Fibroblast of skin of left biceps (primary cell): Measurements from ENCODE around the gene RANBP10.
"Not testable (repeated sequence)": the region's sequence is repeated elsewhere in the genome, so short reads cannot be mapped to it uniquely, and the experiment has no call there.

Experiments
- DNase-seq, 2 experiments: peaks; one replicate each; pipeline ENCODE4 v3.0.0-alpha.2; 2013; ENCODE audit warnings: low read depth in 2 of 2

The RANBP10 gene

GRCh38 chr16:67806428-67807147, at the start of gene RANBP10, which contains the start of gene TSNAXIP1:
Gene RANBP10 (minus strand): TSS chr16:67806560. CDS start chr16:67806536, 24 bp downstream.
Gene TSNAXIP1 (plus strand): TSS chr16:67806889. CDS start chr16:67807150, 261 bp downstream.
- peak; percentile 98 for DNase-seq

DNA sequence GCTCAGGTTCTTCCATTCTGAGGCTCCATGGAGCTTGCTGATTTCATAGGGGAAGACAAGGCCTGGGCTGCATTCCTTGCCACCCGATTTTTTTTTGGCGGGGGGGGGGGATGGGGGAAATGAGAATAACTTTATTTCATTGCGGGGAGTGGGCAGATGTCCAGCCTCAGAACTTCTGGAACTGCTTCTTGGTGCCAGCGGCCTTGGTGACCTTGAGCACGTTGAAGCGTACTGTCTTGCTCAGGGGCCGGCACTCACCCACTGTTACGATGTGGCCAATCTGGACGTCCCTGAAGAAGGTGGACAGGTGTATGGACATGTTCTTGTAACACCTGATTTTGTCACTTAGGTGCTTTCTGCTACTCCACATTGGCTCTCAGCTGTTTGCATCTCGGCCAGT, 49.4 kb upstream of the RANBP10 start:
- no peak for DNase-seq

DNA sequence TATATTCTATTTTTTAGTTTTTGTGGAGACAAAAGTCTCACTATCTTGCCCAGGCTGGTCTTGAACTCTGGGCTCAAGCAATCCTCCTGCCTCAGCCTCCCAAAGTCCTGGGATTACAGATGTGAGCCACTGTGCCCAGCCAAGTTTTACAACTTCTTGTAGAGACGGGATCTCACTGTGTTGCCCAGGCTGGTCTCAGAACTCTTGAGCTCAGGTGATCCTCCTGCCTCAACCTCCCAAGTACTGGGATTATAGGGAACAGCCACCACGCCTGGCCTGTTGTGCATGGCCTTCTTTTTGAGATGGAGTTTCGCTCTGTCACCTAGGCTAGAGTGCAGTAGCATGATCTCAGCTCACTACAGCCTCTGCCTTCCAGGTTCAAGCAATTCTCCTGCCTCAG, 47.3 kb upstream of the RANBP10 start:
- DNase-seq = no peak

DNA sequence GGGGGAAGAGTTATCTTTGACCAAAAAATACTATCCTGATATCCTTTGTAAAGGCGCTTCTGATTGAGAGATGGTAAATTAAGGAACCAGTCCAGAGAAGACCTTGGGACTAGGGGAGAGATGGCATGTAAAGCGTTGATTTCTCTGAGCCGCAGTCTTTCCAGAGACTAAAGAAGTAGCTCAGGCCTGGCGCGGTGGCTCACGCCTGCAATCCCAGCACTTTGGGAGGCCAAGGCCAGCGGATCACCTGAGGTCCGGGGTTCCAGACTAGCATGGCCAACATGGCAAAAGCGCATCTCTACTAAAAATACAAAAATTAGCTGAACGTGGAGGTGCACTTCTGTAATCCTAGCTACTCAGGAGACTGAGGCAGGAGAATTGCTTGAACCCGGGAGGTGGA, 41.8 kb upstream of the RANBP10 start:
- no peak for DNase-seq

GRCh38 chr16:67847064-67847861, 40.9 kb upstream of the RANBP10 start, which contains the start of gene CENPT:
Gene CENPT (minus strand): TSS chr16:67847693. CDS start chr16:67833859, 13,834 bp downstream.
- no peak for DNase-seq

DNA sequence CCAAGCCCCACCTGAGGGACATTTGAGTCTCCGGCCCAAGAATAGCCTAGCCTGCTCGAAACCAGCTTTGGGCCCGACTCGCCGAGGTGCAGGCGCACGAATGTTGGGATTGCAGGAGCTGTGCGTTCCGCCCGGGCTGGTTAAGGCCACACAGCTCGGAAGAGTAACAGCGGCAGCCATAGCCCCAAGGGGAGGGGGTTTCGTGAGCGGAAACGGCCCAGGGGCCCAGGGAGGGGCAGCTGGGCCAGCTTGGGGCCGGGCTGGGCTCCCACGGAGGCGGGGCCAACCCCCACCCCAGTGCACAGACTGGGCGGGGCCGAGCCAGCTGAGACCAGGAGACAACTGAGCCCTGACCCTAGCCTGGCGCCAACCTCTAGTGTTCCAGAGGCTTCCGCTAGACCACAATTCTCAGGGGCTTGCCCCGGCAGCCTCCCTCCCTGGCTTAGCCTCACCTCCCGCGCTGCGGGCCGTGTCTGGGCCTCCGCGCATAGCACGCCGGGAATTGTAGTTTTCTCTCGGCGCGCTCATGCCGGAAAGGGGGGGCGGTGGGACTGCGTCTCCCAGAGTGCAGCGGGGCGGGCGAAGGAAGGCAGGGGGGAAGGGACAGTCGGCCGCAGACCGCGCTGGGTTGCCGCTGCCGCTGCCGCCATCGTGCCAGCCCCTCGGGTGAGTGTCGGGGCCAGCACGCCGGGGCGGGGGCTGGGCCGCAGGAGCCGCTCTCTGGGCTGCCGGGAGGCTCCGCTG, 40.1 kb upstream of the RANBP10 start, which contains the start of gene NUTF2:
TSS of gene NUTF2 (plus strand) at position 614 of the 744 bp plus-strand sequence. CDS start 18,198 bp downstream, outside the sequence.
- peak; percentile 87 to 88 for DNase-seq

DNA sequence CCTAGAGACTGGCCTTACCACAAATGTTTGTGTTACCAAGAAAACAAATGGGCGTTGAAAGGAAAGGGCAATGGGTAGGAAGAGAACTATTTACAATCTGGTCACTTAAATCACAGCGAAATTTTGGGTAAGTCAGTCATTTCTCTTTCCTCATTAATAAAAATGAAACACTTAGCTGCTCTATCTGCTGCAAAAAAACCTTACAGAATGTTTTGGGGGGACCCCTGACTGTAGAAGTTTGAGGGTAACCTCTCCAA, 39.6 kb upstream of the RANBP10 start:
- DNase-seq = no peak

DNA sequence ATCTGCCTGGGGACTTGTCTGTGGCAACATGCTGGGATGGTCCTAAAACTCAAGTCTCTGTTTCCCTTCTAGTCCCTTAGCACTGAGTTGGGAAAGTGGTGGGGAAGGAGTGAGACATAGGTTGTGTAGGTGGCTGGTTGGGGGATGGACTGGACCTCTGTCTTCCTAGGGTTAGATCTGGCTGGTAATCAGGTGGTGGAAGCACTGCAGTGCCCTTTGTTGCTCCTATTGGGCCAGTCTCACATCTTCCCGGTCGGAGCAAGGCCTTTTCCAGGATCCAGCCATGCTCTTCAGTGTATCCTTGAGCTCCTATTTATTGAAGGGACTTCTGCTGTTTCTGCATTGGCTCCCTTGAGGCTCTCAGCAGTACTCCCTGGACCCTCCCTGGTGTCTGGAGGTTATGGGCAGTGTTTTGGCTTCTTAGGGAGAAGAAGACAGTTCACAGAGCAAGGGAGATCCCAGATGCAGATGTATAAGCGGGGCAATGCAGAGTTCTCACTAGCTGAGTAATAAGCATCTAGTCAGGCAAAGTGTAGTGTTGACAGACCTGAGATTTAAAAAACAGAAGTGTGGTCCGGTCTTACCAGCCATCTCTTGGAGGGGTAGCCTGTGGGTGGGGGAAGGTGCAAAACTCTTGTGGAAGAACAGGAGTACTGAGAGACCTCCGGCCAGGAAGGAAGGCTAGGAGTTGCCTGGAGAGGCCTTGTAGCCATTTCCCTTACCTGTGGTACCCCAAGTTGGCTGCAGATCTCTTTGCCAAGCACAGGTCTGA, 39.1 kb upstream of the RANBP10 start:
- DNase-seq = no peak

GRCh38 chr16:67844497-67844896, 38.1 kb upstream of the RANBP10 start:
- no peak for DNase-seq

DNA sequence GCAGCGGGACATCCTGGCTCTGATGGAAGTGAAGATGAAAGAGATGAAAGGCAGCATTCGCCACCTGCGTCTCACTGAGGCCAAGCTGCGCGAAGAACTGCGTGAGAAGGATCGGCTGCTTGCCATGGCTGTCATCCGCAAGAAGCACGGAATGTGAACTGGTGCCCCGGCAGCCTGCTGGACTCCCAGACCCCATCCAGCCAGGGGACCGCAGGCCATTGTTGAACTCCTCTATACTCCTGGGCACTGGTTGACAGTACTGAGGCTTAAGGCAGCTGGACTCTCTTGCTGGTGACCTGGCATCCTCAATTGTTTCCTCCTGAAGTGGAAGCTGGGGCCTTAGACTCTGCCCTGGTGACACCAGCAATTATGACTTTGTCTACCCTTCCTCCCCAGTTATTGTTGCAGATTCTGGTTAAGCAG, 37.0 kb upstream of the RANBP10 start:
- DNase-seq = no peak

DNA sequence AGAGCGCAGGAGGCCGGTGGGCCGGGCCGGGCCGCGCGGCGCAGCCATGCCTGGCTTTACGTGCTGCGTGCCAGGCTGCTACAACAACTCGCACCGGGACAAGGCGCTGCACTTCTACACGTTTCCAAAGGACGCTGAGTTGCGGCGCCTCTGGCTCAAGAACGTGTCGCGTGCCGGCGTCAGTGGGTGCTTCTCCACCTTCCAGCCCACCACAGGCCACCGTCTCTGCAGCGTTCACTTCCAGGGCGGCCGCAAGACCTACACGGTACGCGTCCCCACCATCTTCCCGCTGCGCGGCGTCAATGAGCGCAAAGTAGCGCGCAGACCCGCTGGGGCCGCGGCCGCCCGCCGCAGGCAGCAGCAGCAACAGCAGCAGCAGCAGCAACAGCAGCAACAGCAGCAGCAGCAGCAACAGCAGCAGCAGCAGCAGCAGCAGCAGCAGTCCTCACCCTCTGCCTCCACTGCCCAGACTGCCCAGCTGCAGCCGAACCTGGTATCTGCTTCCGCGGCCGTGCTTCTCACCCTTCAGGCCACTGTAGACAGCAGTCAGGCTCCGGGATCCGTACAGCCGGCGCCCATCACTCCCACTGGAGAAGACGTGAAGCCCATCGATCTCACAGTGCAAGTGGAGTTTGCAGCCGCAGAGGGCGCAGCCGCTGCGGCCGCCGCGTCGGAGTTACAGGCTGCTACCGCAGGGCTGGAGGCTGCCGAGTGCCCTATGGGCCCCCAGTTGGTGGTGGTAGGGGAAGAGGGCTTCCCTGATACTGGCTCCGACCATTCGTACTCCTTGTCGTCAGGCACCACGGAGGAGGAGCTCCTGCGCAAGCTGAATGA, 36.4 kb upstream of the RANBP10 start:
- no peak for DNase-seq

DNA sequence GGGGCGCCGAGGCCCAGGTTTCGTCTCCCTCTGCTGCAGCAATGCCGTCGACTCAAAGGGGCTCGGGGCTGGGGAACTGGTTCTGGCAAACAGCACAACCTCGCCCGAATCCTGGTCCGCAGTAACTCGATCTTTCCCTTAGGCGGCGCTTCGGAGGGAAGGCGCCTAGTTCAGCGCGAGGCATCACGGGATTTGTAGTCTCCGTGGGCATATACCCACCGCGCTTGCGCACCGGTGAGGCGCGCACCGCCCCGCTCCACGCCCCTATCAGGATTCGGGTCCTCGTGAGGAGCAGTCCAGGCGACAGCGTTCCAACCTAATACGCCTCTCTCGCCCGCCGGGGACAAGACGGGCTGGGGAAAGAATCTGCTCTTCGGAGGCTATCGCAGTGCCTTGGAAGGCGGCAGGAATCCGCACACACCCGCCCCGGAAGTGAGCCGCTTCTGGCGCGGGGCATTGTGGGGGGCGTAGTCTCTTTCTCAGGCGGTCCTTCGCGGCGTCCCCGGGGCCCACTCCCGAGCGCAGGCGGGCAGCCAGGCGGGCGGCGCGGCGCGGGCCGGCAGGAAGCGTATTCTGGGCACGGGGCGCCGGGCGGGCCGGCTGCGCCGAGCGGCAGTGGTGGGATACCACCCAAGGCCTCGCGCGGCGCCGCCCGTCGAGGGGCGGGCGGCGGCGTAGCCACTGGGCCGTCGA, 35.6 kb upstream of the RANBP10 start, which contains the start of gene THAP11:
TSS of gene THAP11 (plus strand) at position 505 of the 693 bp plus-strand sequence. CDS start 235 bp downstream, outside the sequence.
- peak; percentile 78 to 84 for DNase-seq

DNA sequence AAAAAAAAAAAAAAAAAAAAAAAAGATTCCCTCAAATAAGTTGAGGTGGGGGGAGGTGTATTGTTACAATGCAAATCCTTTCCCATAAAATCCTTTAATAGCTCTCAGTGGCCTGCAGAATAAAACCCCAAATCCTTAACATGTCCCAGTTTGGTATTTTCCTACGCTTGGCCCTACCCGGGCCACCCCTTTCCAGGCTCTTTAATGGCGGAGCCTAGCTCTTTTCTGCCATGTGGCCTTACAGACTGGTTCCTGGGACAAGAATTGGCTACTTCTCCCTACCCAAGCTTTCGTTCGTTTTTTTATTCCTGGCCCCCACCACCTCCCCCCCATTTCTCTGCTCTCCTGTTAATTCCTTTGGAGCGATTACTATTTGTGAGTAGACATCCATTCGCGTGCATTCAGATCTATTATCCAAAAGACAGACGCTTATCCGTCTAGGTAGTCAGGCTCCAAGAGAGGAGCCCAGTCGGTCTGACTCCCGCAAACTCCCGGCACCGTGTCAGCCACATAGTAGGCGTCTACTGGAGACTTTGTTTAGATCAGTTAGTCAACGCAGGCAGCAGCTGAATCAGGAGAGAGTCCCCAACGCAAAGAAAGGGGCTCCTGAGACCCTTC, 34.9 kb upstream of the RANBP10 start:
- no peak for DNase-seq

DNA sequence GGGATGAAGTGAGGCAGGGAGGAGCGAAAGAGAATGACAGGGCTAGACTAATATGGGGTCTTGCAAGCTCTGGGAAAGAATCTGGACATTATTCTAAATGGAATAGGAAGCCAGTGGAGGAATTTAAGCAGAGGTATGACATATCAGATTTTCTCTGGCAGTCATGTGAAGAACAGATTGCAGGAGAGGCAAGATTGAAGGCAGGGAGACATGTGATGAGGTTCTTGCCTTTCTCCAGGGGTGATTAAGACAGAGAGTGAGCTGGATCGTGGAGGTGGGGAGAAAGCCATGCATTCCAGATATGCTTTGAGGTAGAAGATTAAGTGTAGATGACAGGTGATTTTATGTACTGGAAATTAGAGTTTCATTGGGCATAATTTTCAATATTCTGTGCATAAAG, 31.5 kb upstream of the RANBP10 start:
- DNase-seq = no peak

DNA sequence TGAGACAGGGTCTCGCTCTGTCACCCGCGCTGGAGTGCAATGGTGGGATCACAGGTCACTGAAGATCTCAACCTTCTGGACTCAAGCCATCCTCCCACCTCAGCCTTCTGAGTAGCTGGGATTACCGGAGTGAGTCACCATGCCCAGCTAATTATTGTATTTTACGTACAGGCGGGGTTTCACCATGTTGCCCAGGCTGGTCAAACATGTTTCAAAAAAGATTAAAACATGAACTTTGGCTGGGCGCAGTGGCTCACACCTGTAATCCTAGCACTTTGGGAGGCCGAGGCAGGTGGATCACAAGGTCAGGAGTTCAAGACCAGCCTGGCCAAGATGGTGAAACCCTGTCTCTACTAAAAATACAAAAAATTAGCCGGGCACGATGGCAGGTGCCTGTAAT, 30.8 kb upstream of the RANBP10 start:
- not testable (repeated sequence) for DNase-seq

DNA sequence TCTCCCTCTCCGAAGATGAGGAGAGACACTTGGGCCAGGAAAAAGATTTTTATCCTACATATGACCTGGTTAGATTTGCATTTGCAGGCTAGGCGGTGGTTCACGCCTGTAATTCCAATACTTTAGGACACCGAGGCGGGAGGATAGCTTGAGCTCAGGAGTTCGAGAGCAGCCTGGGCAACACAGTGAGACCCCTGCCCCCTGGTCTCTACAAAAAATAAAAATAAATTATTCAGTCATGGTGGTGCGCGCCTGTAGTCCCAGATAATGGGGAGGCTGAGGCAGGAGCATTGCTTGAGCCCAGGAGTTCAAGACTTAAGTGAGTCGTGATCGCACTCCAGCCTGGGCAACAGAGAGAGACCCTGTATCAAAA, 27.9 kb upstream of the RANBP10 start:
- no peak for DNase-seq

GRCh38 chr16:67833415-67834241, 27.3 kb upstream of the RANBP10 start:
- DNase-seq = peak in 1 of 2 experiments; percentile 55

DNA sequence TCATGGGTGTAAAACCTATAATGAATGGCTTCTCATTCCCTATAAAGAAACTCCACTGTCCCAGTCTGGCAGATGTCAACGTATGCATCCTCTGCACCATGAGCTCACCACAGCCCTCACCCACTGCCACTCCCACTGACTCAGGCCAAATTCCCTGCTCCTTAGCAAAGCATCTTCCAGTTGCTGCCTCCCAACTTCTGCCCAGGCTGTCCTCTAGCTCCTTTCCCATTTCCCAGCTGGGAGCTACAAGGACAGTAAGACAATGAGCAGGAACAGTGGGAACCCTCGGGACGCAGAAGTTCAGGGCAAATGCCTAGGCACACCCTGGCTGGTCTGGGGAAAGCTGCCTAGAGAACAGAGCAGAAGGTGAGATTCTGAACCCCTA, 26.7 kb upstream of the RANBP10 start:
- DNase-seq = no peak

- DNase-seq = no peak
Measured at GRCh38 chr16:67828651-67829050, 22.3 kb upstream of the RANBP10 start.
